Smooth muscle cell (in vitro differentiated cells): Measurements from ENCODE around the gene PFKM. TPM values are rescaled to one million over a fixed set of nuclear protein-coding genes. Genes with fewer than 3 reads are reported as not detected.

ENCODE experiments used
- DNase-seq: peaks from one replicate; lab custom pipeline; 2025; ENCODE audit not compliant: unreplicated experiment; lab: John Stamatoyannopoulos, UW
- H2AFZ ChIP-seq: fragments of 200-600 bp; sonication (generic); 2 replicates; pipeline ENCODE4 v1.6.0; 2016; ENCODE audit warnings: antibody characterized with exemption, low read depth, mild to moderate bottlenecking
- H3F3A ChIP-seq: fragments of 200-600 bp; sonication (generic); 2 replicates; pipeline ENCODE4 v1.6.0; 2017; ENCODE audit warnings: antibody characterized with exemption, low read depth
- H3K27ac ChIP-seq: fragments of 200-600 bp; sonication (generic); 2 replicates; pipeline ENCODE4 v1.5.1; 2016; ENCODE audit warnings: low read depth, mild to moderate bottlenecking
- H3K27me3 ChIP-seq: fragments of 200-600 bp; sonication (generic); 2 replicates; pipeline ENCODE4 v1.6.1; 2016; ENCODE audit warnings: low read depth, mild to moderate bottlenecking
- H3K36me3 ChIP-seq: fragments of 200-600 bp; sonication (generic); 2 replicates; pipeline ENCODE4 v1.5.1; 2016; ENCODE audit warnings: low read depth
- H3K4me1 ChIP-seq: fragments of 200-600 bp; sonication (generic); 2 replicates; pipeline ENCODE4 v1.5.1; 2016; ENCODE audit warnings: low read depth
- H3K4me2 ChIP-seq: fragments of 200-600 bp; sonication (generic); 2 replicates; pipeline ENCODE4 v1.6.0; 2016; ENCODE audit warnings: mild to moderate bottlenecking
- H3K4me3 ChIP-seq: fragments of 200-600 bp; sonication (generic); 2 replicates; pipeline ENCODE4 v1.5.1; 2016; ENCODE audit warnings: mild to moderate bottlenecking
- H3K79me2 ChIP-seq: fragments of 200-600 bp; sonication (generic); 2 replicates; pipeline ENCODE4 v1.6.0; 2016; ENCODE audit warnings: low read depth, mild to moderate bottlenecking
- H3K9ac ChIP-seq: fragments of 200-600 bp; sonication (generic); 2 replicates; pipeline ENCODE4 v1.6.0; 2016; ENCODE audit warnings: low read depth
- H3K9me3 ChIP-seq: fragments of 200-600 bp; sonication (generic); replicated peaks from 2 replicates; pipeline ENCODE4 v1.5.1; 2016; ENCODE audit warnings: low read depth
- H4K20me1 ChIP-seq: fragments of 200-600 bp; sonication (generic); 2 replicates; pipeline ENCODE4 v1.6.0; 2016; ENCODE audit warnings: low read depth
- CTCF ChIP-seq: fragments of 200-600 bp; sonication (generic); IDR thresholded peaks from 2 replicates; pipeline ENCODE4 v1.5.1; 2017; ENCODE audit warnings: borderline replicate concordance, mild to moderate bottlenecking, antibody characterized with exemption; ENCODE audit not compliant: insufficient read depth, poor library complexity, severe bottlenecking
- WGBS: methylation state at CpG from one replicate; pipeline ENCODE4 v1.1.7; 2016; ENCODE audit warnings: low lambda C conversion rate; 5-methylcytosine and 5-hydroxymethylcytosine counted together
- polyA plus RNA-seq: library from polyadenylated mRNA; unstranded; fragments of >200 nt; fragmentation: Nextera tagmentation; extraction: Ambion mirVana; gene quantifications from 2 replicates; pipeline ENCODE4 v1.2.1, GENCODE V29; 2016
- total RNA-seq: library from RNA; depleted of rRNA; stranded (reverse); fragments of >200 nt; gene quantifications from 2 replicates; pipeline ENCODE4 v1.2.3, GENCODE V29; 2014

The PFKM gene
- 26.6 and 35.7 TPM in 2 replicates for total RNA-seq
- 37.1 and 38.3 TPM in 2 replicates for polyA plus RNA-seq

GRCh38 chr12:48119078-48119833, at the start of gene PFKM:
Gene PFKM, plus strand, starts transcription at chr12:48119364. Its CDS starts 3,411 bp downstream, at chr12:48122775.
- Histone ChIP-seq H3K4me3 (peak within 1 kb of the TSS; percentile 83), H2AFZ (peak within 1 kb of the TSS; percentile 91), H3K79me2 (peaks cover 16% of the 10 kb centered on the region), H3K9ac (no peak within 1 kb of the TSS), H4K20me1 (peaks cover 14% of the 10 kb centered on the region), H3K4me2 (peak within 1 kb of the TSS; percentile 90), H3K27ac (peak within 1 kb of the TSS; percentile 8), H3F3A (no peaks in the 10 kb centered on the region), H3K27me3 (no peaks in the 10 kb centered on the region), H3K9me3 (no peaks in the 10 kb centered on the region), H3K36me3 (no peaks in the 10 kb centered on the region), H3K4me1 (peaks cover 35% of the 10 kb centered on the region)
- under 1% methylated on average over 17 of the region's 20 CpGs for WGBS
- no peak for TF ChIP-seq CTCF
- peak; percentile 55 for DNase-seq

GRCh38 chr12:48070033-48070432, 49.1 kb upstream of the PFKM start:
- DNase-seq: no peak
- H4K20me1 ChIP-seq: no peaks in the 10 kb centered on the region
- no peak overlapping the region for H3K4me2 ChIP-seq
- H3K36me3 ChIP-seq: peaks cover 26% of the 10 kb centered on the region
- no peaks in the 10 kb centered on the region for H3K4me1 ChIP-seq
- H3K9ac ChIP-seq: no peak overlapping the region
- H3K4me3 ChIP-seq: no peak overlapping the region
- WGBS: 100% methylated on average over 1 of the region's 1 CpG
- H3F3A ChIP-seq: no peaks in the 10 kb centered on the region
- H3K79me2 ChIP-seq: no peaks in the 10 kb centered on the region
- no peak for TF ChIP-seq CTCF
- no peak overlapping the region for H2AFZ ChIP-seq
- H3K27ac ChIP-seq: no peak overlapping the region
- H3K27me3 ChIP-seq: no peaks in the 10 kb centered on the region
- H3K9me3 ChIP-seq: no peaks in the 10 kb centered on the region

- Histone ChIP-seq H3K9me3 (no peaks in the 10 kb centered on the region), H3K4me3 (no peak overlapping the region), H3K27ac (no peak overlapping the region), H3K4me2 (no peak overlapping the region), H3K36me3 (peaks cover 19% of the 10 kb centered on the region), H3K79me2 (no peaks in the 10 kb centered on the region), H2AFZ (no peak overlapping the region), H3F3A (no peaks in the 10 kb centered on the region), H3K27me3 (no peaks in the 10 kb centered on the region), H3K4me1 (no peaks in the 10 kb centered on the region), H4K20me1 (no peaks in the 10 kb centered on the region), H3K9ac (no peak overlapping the region)
- 97% methylated on average over 4 of the region's 4 CpGs for WGBS
- DNase-seq: no peak
- no peak for TF ChIP-seq CTCF
Observed at GRCh38 chr12:48070731-48071130, 48.4 kb upstream of the PFKM start.

GRCh38 chr12:48071808-48072207, 47.4 kb upstream of the PFKM start:
- WGBS: 98% methylated on average over 2 of the region's 2 CpGs
- H3K9me3 ChIP-seq: no peaks in the 10 kb centered on the region
- no peaks in the 10 kb centered on the region for H3K79me2 ChIP-seq
- no peaks in the 10 kb centered on the region for H3K27me3 ChIP-seq
- no peak overlapping the region for H3K4me2 ChIP-seq
- no peaks in the 10 kb centered on the region for H3F3A ChIP-seq
- no peak overlapping the region for H3K9ac ChIP-seq
- H3K27ac ChIP-seq: no peak overlapping the region
- H3K4me1 ChIP-seq: no peaks in the 10 kb centered on the region
- no peak overlapping the region for H2AFZ ChIP-seq
- no peak overlapping the region for H3K4me3 ChIP-seq
- TF ChIP-seq CTCF: no peak
- H4K20me1 ChIP-seq: no peaks in the 10 kb centered on the region
- DNase-seq: no peak
- peaks cover 17% of the 10 kb centered on the region for H3K36me3 ChIP-seq
